Activated CD8-positive, alpha-beta memory T cell treated with anti-CD3 and anti-CD28 coated beads, Interleukin-2, amount 50 U/mL, for 4 hours (primary cell): ENCODE results near the gene STYXL1.

Source experiments
- DNase-seq: peaks from one replicate; pipeline ENCODE4 v3.0.0-alpha.2; 2020

The STYXL1 gene

DNA sequence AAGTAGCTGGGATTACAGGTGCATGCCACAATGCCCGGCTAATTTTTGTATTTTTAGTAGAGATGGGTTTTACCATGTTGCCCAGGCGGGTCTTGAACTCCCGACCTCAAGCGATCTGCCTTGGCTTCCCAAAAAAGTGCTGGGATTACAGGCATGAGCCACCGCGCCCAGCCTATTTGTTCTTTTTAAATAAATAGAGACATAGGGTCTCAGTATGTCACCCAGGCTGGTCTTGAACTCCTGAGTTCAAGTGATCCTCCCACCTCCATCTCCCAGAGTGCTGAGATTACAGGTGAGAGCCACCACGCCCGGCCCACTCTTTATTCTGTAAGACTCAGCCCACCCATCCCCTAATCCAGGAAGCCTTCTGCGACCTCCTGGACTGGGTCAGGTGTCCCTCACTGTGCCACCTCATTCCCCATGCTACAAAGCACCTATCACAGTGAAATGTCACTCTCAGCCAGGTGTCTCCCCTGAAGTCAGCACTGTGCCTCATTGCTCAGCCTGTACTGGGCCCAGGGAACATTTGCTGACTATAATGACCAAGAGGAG is 56.2 kb downstream of the STYXL1 start:
- DNase-seq, result peak; percentile 8

DNA sequence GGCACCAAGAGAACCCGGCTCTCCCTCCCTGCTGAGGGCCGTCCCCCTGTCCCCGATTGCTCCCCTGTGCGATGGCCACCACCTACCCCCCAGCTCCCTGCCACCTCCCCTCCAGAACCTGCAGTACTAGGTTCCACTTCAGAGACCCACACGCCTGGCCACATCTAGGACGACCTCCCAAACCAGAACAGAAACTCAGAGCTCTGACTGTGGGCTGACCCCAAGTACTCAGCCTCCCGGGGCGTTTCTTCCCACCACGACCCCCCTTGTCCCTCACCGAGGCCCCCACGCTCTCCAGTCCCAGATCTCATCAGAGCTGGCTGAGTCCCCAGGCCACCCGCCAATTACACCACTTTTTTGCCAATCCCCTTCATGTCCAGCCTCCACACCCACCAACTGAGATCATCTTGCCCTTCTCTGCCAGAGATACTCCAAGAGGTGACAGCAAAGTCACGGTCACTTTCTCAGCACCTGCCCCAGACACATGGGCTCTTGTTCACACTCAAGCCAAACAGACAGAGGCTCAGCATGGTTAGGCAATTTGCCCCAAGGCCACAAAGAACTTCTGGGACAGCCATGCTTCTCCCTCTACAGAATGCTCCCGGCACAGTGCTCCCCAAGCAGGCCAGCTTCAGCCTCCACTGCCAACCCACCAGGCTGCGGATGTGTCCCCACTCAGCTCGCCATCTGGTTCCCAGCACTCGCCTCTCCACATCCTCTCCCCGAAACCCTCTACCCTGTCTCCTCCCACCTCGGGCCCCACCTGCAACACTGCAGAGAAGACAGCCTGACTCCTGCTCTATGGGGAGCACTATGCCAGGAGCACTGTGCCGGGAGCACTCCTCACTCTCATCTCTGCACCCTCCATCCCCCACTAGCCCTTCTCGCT is 58.1 kb downstream of the STYXL1 start:
- no peak for DNase-seq

DNA sequence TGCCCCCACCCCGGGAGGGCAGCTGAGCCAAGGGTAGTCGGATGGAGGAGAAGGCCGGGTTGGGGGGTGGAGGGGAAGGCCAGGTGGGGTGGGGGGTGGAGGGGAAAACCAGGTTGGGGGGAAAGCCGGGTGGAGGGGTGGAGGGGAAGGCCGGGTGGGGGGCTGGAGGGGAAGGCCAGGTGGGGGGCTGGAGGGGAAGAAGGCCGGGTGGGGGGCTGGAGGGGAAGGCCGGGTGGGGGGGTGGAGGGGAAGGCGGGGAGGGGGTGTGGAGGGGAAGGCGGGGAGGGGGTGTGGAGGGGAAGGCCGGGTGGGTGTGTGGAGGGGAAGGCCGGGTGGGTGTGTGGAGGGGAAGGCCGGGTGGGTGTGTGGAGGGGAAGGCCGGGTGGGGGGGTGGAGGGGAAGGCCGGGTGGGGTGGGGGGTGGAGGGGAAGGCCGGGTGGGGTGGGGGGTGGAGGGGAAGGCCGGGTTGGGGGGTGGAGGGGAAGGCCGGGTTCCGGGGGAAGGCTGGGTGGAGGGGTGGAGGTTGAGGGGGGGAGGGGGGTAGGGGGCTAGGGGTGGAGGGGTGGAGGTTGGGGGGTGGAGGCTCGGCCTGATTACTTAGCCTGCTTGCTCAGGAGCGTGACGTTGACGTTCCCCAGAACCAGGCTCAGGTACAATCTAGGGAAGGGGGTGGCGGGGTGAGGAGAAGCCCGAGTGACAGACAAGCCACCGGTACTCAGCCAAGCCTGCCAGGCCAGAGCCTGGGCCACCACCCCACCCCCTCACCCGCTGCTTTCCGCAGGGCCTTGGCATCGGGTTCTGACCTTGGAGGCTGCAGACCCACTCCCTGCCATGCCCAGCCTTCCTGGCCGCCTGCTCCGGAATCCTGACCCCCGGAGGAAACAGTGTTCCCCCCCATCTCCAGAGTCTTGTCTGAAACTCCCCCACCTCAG is 59.0 kb downstream of the STYXL1 start:
- no peak for DNase-seq

DNA sequence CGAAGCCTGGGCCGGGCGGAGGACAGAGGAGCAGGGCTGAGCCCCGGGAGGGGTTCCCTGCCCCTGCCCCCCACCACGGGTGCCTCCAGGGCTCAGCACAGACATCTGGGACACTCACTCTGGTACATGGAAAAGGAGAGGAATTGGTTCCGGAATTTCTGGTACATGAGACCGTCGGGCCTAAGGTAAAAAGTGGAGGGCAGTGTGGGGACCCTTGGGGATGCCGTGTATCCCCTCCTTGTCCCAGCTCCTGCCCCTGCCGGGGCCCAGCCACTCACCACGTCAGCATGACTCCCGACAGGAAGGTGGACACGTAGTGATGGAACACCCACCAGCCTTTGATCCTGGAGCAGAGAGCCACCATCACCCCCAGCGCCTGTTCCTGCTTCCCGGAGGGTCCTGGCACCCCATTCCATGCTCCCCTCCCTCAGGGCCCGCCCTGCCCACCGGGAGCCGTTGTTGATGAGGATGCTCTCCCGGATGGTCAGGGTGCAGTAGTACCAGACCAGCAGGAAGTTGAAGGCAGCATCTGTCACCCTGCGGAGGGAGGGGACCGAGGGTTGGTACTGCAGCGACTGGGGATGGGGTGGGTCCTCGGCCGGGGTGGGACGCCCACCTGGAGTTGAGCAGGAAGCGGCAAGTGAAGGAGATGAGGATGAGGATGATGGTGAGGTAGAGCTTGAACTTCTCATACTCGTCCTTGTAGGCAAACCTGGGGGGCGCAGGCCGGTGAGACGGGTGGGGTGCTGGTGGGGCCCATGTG is 59.8 kb downstream of the STYXL1 start:
- DNase-seq, result no peak

DNA sequence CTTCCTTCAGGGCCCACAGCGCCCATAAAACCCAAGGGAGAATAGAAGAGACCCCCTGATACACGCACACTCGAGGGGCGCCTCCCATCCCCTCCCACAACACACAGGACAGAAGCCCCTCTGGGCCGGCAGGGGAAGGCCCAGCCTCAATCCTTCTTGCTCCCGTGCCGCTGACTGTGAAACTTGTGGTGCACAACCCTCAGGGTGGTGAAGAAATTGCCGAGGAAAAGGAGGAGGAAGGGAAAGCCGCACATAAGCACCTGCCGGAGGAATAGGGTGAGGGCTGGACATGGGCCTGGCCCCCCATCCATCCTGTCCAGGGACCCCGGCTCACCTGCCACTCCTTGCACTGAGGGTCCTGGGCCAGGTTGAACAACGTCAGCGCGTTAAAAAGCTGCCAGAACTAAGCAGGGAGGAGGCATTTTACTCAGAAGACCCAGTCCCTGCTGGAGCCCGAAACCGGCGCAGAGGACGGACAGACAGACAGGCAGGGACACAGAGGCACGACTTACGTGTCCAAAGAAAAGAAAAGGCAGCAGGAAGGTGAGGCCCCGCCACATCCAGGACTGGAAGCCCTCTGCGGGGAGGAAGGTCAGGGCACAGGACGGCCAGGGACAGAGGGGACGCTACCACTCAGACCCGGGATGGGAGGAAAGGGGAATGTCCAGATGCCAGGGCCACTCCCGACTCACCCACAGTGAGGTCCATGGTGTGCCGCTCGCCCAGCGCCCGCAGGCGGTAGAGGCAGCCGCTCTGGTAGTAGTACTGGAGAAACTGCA is 60.6 kb downstream of the STYXL1 start:
- no peak for DNase-seq

DNA sequence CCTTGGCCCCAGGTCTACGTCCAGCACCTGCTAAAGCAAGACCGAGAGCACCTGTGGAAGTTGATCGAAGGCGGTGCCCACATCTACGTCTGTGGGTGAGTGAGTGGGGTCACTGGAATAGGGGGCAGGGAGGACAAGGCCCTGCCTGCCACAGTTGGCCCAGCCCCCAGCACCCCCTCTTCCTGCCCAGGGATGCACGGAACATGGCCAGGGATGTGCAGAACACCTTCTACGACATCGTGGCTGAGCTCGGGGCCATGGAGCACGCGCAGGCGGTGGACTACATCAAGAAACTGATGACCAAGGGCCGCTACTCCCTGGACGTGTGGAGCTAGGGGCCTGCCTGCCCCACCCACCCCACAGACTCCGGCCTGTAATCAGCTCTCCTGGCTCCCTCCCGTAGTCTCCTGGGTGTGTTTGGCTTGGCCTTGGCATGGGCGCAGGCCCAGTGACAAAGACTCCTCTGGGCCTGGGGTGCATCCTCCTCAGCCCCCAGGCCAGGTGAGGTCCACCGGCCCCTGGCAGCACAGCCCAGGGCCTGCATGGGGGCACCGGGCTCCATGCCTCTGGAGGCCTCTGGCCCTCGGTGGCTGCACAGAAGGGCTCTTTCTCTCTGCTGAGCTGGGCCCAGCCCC is 61.5 kb downstream of the STYXL1 start:
- DNase-seq, result no peak

DNA sequence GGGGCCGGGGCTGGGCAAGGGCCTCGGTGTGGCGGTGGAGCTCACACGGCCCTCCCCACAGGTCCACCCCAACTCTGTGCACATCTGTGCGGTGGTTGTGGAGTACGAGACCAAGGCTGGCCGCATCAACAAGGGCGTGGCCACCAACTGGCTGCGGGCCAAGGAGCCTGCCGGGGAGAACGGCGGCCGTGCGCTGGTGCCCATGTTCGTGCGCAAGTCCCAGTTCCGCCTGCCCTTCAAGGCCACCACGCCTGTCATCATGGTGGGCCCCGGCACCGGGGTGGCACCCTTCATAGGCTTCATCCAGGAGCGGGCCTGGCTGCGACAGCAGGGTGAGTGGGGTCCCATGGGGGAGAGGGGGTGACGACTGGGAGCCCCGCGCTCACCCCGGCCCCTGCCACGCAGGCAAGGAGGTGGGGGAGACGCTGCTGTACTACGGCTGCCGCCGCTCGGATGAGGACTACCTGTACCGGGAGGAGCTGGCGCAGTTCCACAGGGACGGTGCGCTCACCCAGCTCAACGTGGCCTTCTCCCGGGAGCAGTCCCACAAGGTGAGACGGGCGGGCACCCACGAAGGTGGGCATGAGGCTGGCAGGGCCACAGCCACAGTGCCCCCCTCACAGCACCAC is 62.2 kb downstream of the STYXL1 start:
- DNase-seq, result no peak

DNA sequence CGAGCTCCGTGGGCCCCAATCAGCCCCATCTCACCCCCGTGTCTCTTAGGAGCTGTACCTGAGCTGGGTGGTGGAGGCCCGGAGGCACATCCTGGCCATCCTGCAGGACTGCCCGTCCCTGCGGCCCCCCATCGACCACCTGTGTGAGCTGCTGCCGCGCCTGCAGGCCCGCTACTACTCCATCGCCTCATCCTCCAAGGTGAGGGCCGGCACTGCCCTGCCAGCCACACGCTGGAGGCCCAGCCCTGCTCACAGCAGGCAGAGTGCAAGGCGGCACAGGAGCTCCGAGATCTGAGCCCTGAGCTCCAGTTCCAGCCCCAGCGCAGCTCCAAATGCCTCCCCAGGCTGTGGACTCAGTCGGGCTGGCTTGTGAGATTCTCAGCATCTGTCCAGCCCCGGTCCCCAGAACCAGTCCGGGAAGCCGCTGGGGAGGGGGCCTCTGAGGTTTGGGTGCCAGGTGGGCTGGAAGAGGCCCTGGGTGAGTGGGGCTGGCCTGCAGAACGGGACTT is 62.7 kb downstream of the STYXL1 start:
- no peak for DNase-seq

DNA sequence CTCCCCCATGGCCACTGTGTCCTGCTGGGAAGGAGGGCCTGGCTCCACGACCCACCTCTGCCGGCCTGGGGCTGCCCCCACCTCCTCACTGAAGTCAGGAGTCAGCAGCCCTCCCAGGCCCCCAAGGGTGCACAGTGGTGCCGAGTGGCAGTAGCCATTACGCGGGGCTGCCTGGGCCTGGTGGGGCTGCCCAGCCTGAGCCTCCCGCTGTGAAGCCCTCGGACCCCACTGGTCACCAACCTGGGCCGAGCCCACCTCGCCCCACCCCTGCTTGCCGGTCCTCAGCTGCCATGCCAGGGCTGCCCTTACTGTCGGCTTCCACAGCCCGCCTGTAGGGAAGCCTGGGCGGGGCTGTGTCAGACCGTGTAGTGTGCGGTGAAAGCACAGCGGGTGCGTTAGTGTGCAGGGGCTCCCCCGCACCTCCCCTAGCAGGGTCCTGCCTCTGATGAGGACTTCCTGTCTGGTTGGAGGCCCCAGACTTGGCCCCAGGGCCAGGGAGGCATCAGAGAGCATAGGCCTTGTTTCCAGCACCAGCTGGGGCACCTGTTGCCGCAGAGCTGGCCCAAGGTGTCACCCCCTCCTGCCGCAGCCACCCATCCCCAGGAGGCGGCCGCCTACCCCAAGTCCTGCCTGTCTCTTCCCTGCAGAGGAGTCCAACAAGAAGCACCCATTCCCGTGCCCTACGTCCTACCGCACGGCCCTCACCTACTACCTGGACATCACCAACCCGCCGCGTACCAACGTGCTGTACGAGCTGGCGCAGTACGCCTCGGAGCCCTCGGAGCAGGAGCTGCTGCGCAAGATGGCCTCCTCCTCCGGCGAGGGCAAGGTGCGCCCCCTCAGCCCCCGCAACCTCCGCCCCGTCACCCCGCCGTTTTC is 63.4 kb downstream of the STYXL1 start:
- DNase-seq, result no peak

DNA sequence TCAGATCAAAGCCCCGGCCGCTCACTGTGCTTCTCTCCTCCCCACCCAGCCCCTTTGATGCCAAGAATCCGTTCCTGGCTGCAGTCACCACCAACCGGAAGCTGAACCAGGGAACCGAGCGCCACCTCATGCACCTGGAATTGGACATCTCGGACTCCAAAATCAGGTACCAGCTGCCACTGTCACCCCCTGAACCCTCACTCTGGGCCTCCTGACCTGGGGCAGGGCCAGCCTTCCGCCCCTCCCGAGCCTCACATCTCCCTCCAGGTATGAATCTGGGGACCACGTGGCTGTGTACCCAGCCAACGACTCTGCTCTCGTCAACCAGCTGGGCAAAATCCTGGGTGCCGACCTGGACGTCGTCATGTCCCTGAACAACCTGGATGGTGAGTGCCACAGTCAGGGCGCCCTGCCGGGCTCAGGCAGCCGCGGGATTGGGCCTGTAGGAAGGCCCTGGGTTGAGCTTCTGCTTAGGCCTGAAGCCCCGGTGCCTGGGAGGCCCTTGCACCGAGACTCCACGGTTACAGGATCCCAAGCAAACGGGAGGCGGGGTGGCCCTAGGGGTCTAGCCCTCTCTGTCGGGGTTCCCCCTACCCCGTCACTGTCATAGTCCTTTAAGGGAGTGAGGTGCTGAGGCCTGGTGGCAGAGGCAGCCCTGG is 64.2 kb downstream of the STYXL1 start:
- DNase-seq, result no peak

DNA sequence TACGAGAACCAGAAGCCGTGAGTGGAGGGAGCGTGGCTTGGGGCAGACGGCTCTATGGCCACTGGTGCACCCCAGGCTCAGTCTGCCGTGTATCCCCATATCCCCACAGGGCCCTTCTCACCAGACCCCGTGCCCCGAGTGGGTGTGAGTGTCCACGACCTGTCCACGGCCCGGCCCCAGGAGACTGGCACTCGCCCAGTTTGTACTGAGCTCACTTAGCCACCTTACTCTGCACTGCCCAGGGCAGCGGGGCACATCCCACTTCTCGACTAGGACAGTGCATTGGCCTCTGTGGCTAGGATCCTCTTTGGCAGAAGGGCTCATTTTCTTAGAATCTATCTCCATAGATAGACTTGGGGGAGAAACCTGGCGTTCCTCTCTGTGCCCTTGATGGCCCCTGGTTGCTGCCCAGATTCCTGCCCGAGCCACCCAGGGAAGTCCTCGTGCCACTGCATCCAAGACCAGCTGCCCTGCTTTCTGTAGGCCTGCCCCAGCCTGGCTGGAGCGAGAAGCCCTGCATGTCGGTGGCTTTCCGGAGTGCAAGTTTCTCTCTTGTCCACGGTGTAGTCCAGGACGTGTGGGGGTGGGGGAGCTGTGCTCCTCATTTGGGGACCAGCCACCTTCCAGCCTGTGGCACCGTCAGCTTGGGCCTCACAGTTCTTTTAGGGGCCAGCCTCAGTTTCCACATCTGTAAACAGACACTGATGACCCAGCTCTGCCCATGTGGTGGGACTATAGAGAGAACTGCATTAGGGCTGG is 65.3 kb downstream of the STYXL1 start:
- no peak for DNase-seq

DNA sequence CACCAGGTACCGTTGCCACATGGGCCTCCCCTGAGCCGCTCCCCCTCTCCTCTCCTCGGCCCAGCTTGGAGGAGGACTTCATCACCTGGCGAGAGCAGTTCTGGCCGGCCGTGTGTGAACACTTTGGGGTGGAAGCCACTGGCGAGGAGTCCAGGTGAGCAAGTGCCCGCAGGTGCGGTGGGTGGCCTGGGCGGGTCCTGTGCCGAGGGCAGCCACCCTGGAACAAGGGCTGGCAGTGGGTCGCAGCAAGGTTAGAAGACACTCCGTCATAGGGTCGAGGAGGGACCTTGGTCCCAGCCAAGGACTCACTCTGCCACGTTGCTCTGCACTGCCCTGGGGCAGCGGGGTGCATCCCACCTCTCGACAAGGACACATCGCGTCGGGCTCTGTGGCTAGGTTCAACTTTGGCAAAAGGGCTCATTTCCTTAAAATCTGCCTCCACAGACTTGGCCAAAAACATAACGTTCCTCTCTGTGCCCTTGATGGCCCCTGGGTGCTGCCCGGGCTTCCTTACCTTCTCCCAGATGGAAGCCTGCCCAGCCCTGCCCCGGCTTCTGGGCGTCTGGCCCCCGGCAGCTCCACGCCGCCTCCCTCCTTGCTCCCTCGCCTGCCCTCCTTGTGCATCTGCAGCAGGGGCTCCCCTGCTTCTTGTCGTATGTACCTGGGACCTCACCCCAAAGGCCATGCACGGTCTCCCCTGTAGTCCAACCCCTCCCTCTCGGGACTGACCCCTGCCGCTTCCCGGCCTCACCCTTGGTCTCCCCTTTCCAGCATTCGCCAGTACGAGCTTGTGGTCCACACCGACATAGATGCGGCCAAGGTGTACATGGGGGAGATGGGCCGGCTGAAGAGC is 66.1 kb downstream of the STYXL1 start:
- DNase-seq, result no peak

DNA sequence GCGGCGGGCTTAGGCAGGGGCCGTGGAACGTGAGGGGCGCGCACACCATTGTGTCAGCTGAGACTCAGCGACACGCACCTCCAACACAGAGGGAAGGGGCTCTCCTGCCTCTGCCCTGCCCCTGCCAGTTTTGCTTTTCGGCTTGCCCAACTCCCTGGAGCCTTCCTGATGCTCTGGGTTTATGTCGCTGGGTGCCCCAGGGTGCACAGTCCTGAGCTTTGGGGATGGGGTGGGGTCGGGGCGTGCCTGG is 66.7 kb downstream of the STYXL1 start:
- DNase-seq, result no peak

DNA sequence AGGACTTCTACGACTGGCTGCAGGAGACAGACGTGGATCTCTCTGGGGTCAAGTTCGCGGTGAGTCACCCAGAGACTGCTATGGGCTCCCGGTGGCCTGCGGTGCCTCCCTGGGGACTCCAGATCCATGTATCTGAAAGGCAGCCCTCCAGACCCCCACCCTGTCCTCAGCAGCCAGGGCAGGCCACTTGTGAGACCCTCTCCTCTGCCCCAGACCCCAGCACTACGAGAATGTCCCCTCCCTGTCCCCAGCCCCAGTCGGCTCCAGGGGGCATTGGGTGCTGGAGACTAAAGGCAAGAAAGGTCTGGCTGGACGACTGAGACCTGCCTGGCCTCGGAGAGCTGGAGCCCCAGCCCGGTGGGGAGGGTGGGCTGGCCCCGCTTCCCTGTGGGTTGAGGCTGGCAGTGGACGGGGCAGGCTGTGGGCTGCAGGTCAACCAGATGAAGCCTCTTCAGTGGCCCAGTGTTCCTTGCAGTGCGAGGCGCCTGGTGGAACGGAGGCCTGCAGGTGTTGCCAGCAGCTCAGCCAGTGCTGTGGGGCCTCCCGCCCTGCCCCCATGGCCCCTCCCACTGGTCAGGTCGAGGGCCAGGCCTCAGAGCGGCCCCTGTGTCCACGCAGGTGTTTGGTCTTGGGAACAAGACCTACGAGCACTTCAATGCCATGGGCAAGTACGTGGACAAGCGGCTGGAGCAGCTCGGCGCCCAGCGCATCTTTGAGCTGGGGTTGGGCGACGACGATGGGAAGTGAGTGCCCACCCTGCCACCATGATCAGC is 67.2 kb downstream of the STYXL1 start:
- DNase-seq, result no peak

DNA sequence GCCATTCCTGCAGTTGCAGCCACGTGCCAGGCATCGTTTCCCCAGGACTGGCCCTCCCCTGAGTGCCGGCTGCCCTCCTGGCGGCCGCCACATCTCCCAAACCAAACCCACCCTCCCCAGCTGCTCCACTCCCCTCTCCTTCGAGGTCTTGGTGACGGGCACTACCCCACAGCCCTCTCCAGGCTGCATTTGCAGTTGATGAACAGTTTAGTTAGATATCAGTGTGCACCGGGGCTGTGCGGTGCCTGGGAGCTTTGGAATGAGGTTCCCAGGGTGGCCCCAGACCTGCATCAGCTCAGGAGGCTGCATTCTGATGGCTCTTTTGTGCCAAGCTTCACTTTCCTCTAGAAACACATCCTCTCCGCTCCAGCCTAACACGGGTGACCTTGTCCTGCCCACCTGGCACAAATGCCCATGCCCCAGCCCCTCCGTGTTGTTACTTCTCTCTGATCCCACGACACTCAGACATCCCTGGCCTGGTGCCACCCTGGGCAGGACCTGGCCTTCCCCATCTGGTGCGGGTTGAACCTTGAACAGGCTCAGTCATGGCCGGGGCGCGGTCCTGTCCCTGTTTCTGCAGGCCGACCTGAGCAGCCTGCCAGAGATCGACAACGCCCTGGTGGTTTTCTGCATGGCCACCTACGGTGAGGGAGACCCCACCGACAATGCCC is 67.9 kb downstream of the STYXL1 start:
- no peak for DNase-seq

DNA sequence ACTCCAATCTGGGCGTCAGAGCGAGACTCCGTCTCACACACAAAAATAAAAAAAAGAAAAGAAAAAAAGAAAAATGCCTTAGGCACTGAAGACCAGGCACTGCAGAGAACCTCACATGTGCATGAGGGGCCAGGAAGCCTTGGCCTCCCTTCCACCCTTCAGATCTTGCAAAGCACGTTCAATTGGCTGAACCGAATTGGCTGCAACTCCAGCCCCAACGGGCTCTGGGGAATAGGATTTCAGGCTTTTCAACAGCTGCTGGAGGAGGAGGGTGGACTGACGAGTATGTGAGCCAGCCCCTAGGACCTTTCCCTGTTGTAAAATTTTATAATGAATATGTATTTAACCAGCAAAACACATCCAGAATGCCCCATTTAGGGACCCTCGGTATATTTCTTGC is 70.1 kb downstream of the STYXL1 start:
- no peak for DNase-seq
